C4-2B (cell line): ENCODE results near the gene NPAS3.

Source experiments
- H3K27ac ChIP-seq: fragments of 450-650 bp; 2 replicates; pipeline ENCODE4 v1.5.1; 2017
- ZFX ChIP-seq: fragments of 450-650 bp; IDR thresholded peaks from 2 replicates; pipeline ENCODE4 v1.6.1; 2017
- TF ChIP-seq, protein P1 (sequence below): fragments of 450-650 bp; conservative IDR thresholded peaks from 2 replicates; pipeline ENCODE4 v1.5.1; 2017; ENCODE audit warnings: mild to moderate bottlenecking

Gene NPAS3

DNA sequence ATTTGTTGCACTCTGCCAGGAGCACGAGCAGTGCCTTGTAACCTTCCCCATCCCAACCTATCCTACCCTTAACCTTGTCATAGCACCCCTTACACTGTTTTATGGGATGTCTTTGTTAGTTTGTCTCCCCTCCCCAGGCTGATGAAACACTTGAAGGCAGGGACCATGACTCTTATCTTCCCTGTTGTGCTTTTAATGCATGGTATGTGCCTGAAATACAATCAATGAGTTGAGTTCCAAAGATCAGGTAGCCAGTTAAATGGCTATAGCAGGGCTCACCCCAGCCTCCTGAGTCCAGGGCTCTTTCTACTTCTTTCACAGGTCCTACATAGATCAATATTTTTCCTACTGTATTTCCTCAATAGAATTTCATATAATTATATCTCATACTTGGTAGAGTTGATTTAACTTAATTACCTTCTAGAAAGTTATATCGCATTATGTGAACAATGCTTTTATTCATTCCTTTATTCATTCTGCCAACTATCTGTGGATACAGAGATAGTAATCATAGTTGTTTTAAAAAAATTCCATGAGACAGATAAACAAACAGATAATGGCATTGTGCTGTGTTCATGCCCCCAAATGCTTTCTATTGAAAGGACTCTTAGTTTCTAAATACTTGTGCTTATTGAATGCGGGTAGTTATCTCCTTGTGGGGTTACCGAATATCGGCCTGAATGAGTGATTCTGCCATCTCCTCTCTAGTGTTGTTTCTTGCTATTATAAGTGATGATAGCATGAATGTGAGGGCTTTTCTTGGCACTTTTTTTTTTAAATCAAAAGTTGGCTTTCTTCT, 347.4 kb downstream of the NPAS3 start:
- no peak for TF ChIP-seq ZFX
- TF ChIP-seq, protein P1, sequence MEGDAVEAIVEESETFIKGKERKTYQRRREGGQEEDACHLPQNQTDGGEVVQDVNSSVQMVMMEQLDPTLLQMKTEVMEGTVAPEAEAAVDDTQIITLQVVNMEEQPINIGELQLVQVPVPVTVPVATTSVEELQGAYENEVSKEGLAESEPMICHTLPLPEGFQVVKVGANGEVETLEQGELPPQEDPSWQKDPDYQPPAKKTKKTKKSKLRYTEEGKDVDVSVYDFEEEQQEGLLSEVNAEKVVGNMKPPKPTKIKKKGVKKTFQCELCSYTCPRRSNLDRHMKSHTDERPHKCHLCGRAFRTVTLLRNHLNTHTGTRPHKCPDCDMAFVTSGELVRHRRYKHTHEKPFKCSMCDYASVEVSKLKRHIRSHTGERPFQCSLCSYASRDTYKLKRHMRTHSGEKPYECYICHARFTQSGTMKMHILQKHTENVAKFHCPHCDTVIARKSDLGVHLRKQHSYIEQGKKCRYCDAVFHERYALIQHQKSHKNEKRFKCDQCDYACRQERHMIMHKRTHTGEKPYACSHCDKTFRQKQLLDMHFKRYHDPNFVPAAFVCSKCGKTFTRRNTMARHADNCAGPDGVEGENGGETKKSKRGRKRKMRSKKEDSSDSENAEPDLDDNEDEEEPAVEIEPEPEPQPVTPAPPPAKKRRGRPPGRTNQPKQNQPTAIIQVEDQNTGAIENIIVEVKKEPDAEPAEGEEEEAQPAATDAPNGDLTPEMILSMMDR, result no peak

DNA sequence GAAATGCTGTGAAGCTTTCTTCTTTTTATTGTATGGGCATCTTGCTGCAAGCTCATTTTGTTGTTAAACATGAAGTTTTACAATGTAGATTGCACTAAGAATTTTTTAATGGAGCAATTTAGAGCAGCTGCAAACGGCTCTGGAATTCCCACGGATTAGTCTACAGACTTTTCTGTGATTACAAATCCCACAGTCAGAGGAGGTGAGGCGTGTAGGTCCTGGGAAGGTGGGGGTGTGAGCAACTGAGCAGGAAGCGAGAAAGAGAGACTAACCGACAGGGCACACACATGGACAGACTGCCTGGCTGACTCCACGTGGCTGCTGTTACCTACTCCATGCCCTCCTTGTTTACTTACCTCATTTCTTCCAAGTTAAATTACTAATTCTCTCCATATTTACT, 348.5 kb downstream of the NPAS3 start:
- no peak for TF ChIP-seq ZFX
- TF ChIP-seq, protein P1, result no peak
- H3K27ac ChIP-seq, result no peak overlapping the region

More for the DNA sequence above, 347.4 kb downstream of the NPAS3 start:
- no peak overlapping the region for H3K27ac ChIP-seq

DNA sequence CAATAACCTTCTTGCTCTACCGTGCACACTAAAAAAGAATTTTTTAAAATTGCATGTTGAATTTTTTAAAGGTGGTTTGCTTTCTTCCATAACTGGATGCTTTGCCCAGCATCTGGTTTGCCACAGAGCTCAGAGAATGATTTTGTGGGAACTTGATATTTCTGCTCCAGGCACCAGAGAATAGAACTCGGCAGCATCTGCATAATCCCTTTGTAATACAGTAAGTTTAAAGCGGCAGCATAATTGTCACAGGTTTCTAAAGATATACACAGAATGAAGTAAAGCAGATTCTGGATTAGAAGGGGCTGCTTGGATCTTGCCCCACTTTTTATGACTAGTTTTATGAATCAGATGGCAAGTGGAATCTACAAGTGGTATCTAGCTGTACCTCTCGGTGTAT, 352.0 kb downstream of the NPAS3 start:
- no peak for TF ChIP-seq ZFX
- TF ChIP-seq, protein P1, result no peak
- H3K27ac ChIP-seq, result no peak overlapping the region

DNA sequence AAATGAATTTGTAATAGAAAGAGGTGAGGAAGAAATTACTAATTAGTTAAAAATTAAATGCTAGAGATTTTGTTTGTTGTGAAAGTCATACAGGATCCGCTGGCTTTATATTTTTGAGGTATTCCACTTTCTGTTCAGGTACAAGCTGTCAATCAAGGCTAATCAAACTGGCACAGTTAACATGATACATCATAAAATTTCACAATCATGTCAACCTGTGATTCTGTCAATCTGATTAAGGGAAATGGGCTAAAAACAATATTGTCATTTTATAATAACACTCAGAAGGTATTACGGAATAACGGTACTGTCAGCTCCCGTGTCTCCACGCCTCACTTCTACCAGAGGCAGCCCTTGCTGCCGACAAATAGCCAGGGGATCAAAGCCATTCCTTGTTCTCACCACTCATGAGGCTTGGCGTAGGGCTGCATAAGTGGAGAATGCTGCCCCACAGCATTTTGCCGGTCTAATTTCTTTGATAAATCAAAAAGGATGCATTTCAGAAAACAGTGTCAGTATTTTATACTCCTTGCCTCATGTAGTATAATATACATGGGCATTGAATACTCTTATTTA, 352.9 kb downstream of the NPAS3 start:
- TF ChIP-seq, protein P1, result no peak
- TF ChIP-seq ZFX, result no peak
- no peak overlapping the region for H3K27ac ChIP-seq

DNA sequence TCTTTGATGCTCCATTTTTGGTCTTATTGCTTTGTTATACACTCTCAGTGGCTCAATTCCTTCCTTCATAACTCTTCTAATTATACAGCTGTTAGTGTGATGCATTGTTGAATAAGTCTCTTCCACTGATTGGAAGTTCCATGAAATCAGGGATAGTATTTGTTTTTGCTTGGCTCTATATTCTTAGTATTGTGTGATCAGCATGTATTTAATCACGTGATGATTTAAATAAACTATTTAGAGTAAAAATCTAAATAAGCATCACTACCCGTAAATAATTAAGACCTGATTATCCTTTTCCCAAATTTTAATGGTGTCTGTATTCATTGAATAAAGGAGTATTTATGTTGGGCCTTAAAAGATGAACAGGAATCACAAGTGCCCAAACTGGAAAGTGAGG, 355.7 kb downstream of the NPAS3 start:
- TF ChIP-seq, protein P1, result no peak
- no peak for TF ChIP-seq ZFX
- H3K27ac ChIP-seq, result no peak overlapping the region

DNA sequence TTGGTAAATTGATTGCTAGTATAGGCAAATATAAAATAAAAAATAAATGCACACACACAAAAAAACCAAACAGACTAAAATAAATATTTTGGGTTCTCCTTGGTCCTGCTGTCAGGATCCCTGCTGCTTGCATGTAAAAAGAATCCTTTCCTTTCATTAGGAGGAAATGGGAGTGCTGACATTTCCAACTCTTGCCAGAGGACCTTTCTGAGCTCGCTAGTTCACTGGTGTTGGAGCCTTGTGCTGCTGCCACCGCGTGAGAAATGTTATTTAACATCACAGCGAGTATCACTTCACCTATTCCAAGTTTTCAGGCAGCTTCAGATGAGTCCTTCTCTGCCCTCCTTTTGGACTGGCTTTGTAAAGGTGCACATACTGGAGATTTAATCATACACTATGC, 358.9 kb downstream of the NPAS3 start:
- TF ChIP-seq ZFX, result no peak
- TF ChIP-seq, protein P1, result no peak
- no peak overlapping the region for H3K27ac ChIP-seq

DNA sequence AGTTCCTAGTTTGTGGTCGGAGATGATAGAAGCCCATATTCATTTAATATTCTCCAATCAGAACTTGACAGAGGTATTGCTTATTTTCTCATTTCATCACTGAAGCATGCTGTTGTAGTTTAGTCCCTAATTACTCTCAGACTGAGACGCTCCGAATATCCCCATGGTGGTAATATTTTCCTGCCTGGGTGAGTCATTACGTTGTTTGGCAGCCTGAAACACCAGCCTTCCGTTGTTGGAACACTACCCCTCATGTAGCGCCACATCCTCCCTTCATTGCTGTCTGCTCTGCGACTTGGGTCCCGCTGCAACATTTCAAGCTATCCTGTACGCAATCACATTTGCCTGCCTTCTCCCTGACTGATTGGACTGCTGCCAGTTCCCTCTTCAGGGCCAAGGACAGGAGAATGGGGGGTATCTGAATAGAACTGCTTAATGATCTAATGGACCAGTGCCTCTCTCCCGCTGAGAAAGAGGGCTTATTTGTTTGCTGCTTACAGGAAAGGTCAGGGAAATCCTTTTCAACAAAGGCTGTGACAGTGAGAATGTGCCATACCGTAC, 369.1 kb downstream of the NPAS3 start:
- H3K27ac ChIP-seq, result no peak overlapping the region
- no peak for TF ChIP-seq ZFX
- TF ChIP-seq, protein P1, result no peak
